DMS153 treated with DMSO at 0.1 percent for 48 hours (cell line): ENCODE measurements around the gene TNFRSF12A.

Experiments used
- DNase-seq: peaks from one replicate; lab custom pipeline; 2025; ENCODE audit not compliant: unreplicated experiment; lab: John Stamatoyannopoulos, UW

The TNFRSF12A gene, protein sequence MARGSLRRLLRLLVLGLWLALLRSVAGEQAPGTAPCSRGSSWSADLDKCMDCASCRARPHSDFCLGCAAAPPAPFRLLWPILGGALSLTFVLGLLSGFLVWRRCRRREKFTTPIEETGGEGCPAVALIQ

DNA sequence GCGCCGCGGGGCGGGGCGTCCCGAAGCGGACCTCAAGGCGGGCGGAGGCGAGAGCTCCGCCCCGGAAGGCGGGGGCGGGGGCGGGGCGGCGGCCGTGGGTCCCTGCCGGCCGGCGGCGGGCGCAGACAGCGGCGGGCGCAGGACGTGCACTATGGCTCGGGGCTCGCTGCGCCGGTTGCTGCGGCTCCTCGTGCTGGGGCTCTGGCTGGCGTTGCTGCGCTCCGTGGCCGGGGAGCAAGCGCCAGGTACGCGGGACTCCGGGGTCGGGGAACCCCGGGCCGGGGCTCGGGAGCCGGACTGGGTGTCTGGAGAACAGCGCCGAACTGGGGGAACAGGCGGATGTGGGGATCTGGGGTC lies at the start of gene TNFRSF12A:
Gene TNFRSF12A (plus strand): TSS at position 122 of the 357 bp plus-strand sequence. CDS start 30 bp downstream, at position 152.
- peak; percentile 47 for DNase-seq

DNA sequence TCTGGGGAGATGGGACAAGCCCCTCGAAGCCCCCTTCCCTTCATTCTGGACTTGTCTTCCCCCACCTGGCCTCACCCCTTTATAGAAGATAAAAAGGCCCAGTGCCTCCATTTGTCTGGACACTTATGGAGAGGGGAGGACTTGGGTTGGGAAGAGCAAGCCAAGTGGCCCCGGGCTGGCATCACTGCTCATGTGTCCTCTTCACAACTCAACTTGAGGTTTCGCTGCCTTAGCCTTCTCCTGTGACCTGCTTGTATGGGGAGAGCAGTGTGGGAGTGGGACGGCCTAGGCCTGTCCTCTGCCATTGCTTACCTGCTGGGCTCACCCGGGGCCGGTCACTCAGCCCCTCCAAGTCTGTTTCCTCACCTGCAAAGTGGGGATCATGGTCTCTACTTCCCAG lies 49.6 kb upstream of the TNFRSF12A start:
- DNase-seq = no peak

DNA sequence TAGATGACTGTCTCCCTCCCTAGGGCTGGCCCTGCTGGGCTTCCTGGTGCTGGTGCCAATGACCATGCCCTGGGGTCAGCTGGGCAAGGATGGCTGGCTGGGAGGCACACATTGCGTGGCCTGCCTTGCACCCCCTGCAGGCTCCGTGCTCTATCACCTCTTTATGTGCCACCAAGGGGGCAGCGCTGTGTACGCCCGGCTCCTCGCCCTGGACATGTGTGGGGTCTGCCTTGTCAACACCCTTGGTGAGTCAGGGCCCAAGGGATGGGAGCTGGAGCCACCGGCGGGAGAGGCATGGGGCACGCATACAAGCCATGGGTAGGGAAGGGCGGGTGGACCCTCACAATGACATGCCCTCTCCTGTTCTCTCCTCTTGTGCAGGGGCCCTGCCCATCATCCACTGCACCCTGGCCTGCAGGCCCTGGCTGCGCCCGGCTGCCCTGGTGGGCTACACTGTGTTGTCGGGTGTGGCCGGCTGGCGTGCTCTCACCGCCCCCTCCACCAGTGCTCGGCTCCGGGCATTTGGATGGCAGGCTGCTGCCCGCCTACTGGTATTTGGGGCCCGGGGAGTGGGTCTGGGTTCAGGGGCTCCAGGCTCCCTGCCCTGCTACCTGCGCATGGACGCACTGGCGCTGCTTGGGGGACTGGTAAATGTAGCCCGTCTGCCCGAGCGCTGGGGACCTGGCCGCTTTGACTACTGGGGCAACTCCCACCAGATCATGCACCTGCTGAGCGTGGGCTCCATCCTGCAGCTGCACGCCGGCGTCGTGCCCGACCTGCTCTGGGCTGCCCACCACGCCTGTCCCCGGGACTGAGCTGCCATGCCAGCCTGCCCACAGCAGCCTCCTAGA lies 48.8 kb upstream of the TNFRSF12A start:
- no peak for DNase-seq

DNA sequence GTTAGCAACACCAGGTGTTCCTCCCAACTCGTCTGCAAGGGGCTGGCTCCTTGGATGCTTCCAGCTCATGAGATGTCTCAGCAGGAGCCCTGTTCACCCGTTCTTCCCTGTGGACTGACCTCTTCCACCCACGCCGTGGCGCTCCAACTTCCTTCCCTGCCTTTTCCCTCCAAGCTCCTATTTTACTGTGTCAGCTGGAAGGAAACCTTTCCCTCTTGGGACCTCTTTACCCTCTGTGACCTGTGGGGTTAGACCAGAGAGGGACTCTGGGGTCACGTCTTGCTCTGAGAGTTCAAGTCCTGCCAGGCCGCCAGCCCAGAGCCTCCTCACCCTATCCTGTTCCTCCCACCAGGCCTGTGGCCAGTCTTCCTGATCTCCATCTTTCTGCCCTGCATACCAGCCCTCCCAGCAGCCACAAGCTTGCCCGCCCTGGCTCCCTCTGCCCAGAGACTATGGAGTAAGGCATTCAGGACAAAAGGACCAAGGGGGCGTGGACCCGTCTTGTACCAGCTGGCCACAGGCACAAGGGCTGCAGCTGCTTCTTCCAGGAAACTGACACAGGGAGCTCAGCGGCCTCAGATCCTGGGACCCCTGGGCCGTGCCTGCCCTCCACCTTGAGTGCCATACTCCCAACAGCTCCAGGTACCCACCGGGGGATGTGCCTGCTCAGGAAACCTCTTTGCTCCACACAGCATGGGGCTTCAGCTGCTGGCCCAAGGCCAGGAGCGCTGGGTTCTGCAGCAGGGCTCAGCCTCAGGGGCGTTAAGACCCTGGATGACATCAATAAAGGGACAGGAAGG lies 48.0 kb upstream of the TNFRSF12A start:
- DNase-seq = no peak

DNA sequence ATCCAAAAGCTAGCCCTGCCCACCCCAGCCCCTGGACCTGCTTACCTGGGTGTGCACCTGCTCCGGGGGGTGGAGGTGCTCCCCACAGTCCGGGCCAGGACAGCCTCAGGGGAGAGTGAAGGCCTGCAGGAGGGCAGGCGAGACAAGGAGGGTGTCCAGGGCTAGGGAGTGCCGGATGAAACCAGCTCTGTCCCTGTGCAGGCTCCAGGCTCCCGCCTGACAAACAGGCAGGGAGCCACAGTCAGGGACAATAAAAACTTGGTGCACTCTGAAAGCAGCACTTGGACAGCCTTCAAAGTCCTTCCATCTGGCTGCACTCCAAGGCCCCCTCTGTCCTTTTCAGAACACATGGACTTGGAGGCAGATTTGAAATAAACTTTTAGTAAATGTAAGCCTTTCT lies 47.1 kb upstream of the TNFRSF12A start:
- DNase-seq = no peak

DNA sequence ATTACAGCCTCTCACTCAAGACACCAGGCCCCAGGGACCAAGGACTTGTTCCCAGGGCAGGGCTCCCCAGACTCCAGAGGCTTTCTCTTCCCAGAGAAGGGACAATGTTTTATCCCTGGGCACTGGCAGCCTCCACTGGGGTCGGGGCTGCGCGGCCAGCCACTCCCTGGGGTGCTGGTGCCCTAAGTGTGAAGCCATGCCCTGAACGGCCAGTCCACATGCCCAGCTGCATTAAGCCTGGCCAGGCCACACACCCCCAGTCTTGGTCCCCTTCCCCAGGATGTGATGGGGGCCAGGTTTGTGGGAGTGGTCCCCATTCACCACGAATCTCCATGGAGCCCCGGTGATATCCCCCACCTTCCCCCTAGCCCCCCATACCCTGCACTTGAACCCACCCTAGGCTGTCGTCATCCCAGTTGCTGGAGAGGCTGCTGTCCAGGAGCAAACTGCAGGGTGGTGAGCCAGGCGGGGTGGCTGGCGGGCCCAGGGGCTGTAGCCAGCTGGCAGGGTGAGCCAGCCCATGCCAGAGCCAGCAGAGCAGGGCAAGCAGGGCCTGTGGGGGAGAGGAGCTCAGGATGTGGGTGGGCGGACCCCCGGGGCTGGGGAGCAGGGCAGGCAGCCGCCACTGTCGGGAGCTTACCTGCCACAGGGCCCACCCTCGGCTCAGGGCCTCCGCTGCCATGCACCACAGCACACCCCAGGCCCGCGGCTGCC lies 46.4 kb upstream of the TNFRSF12A start:
- no peak for DNase-seq

DNA sequence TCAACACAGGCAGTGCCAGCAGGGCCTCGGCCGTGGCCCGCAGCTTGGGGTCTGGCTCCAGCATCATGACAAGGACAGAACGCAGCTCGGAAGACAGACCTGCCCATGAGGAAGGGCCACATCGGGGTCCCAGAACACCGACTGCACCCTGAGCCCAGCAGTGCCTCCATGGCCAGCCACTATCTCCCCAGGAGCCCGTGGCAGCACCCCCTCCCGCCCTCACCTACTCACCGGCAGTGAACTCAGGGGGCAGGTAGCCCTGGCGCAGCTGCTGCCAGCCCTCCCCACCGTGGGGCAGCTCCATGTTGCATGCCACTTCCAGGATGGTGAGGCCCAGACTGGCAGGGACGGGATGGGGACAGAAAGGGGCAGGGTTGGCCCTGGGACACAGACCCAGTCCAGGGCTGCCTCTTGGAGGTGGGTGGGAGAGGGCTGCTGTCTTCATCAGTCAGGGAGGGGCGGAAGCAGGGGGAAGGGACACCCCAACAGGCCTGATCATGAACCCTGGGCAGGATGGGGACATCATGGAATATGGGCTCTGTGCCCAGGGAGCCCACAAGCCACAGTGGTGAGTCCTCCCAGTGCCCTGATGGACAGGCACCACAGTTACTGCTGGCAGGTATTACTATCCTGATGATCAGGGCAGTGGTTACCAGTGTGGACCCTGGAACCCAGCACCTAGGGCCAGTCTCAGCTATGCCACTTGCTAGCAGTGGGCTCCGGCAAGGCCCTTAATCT lies 45.7 kb upstream of the TNFRSF12A start:
- no peak for DNase-seq

DNA sequence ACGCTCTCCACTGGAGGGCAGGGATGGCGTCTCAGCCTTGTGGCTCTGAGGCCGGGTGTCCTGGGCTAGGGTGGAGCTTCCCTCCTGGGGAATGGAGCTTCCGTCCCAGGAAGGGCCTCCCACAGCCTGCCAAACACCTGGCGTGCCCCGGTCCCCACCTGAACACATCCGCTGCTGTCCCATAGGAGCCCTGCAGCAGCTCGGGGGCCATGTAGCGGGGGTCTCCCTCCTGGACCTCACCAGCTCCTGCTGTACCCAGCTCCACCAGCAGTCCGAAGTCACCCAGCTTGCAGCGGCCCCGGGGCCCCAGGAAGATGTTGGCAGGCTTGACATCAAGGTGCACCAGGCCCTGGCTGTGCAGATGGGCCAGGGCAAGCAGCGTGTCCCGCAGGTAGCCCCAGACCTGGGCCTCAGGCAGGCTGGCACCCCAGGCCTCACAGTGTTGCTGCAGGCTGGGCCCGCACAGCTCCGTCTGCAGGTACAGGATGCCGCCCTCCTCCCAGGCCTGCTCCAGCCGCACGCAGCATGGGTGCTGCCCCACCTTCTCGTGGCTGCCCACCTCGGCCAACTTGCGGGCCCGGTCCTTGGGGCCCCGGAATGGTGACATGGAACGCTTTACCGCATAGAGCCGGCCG lies 44.9 kb upstream of the TNFRSF12A start:
- no peak for DNase-seq

DNA sequence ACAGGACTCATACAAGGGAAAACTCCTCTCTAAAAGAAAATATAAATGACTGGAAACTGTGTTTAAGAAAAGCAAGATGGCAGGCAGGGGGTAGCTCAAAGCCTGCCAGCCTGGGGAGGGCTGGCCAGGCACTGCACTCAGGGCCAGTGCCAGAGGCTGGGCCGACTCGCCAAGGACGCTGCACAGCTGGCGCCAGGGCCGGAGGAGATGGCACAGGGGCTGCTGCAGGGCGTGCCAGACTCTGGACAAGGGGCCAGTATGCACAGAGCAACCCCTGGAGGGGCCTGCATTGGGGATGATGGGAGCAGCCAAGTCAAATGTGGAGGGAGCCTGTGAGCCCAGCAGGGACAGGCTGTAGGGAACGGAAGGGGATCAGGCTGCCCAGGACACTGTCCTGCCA lies 44.0 kb upstream of the TNFRSF12A start:
- DNase-seq = no peak

DNA sequence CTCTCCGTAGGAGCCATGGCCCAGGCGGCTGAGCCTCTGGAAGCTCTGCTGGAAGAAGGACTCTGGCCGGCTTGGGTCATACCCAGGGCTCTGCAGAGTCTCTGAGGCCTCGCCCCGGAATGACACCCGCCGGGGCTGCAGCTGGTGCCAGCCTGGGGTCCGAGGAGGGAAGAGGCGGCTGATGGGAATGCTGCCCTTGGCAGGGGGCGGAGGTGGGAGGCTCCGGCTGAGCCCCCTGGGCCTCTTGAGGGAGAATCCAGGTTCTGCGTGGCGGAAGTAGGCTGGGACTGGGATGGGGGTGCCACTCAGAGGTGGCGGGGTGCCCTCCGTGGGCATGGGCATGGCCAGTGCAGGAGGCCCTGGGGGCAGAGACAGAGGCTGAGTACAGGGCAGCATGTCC lies 43.5 kb upstream of the TNFRSF12A start:
- DNase-seq = no peak

DNA sequence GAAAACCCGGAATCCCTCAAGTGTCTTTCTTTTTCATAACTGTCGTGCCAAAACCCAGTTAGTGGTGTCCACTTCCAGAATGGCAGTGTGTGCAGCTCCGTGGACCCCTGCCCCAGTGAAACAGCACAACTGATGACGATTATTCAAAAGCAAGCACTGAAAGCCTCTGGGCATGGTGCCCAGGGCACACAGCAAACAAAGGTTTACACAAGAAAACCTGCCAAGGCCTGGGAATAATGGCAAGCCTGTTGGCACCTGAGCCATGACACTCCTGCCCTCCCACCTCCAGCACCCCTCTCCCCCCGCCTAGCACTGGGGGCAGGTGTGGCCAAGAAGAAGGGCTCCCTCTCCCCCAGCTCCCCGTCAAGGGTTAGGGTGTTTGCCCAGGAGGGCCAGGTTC lies 42.7 kb upstream of the TNFRSF12A start:
- peak; percentile 64 for DNase-seq

DNA sequence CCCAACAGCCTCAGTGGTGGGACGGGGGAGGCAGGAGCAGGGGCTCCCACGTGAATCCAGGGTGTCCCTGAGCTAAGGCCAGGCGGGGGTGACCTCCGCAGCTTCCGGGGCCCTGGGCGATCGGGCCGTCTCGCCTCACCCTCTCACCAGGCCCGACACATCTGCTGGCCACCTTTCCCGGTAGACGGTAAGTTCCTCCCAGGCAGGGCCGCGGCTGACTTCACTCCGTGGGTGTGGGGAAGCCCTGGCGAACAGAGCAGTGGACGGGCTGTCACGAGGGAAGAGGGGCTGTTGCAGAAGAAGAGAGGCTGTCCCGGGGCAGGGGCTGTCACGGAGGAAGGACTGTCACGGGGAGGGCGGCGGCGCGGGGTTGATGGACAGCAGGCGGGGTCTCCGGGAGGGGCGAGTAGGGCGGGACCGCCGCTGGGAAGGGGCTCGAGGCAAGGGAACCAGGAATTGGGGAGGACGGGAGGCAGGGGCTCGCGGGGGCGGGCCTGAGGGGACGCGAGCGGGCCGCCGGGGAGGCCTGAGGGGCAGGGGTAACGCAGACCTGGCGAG lies 40.4 kb upstream of the TNFRSF12A start:
- no peak for DNase-seq

DNA sequence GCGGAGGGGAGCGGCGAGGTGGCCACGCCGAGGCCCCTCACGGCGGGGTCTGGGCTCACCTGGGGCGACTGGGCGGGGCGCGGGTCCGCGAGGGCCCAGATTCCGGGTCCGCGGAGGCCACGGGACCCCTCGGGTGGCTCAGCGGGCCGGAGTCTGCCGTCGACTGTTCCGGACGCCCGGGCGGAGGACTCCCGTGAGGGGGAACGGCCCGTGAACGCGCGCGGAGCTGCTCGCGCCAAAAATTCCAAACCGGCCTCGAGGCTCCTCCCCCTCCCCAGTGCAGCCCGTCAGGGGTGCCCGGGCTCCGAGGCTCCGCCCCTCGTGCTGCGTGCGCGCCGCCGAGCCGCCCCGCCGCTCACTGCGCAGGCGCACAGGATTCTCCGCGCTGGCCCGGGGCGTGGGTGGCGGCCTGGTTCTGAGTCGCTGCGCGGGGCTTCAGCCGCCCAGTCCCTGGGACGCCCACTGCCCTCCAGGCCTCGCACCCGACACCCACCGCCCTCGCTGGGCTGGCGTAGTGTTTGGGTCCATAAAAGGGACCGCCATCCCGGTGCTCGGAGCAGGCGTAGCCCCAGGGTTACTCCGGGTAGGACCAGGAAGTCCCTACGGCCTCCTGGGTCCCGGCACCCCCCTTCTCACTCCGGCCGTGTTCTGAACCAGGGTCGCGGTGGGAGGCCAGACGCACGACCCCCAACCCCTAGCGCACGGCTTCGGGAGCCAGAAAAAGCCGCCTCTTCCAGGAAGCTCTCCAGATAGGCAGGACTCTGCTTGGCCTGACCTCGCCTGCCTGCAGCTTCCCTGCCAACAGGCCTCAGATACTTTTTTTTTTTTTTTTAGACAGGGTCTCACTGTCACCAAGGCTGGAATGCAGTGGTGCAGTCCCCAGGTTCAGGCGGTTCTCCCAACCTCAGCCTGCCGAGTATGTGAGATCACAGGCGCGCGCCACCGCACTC lies 39.7 kb upstream of the TNFRSF12A start, which contains the start of gene PKMYT1:
Gene PKMYT1 (minus strand): TSS at position 220 of the 950 bp plus-strand sequence. CDS start 789 bp downstream, outside the sequence.
- DNase-seq = peak; percentile 82

DNA sequence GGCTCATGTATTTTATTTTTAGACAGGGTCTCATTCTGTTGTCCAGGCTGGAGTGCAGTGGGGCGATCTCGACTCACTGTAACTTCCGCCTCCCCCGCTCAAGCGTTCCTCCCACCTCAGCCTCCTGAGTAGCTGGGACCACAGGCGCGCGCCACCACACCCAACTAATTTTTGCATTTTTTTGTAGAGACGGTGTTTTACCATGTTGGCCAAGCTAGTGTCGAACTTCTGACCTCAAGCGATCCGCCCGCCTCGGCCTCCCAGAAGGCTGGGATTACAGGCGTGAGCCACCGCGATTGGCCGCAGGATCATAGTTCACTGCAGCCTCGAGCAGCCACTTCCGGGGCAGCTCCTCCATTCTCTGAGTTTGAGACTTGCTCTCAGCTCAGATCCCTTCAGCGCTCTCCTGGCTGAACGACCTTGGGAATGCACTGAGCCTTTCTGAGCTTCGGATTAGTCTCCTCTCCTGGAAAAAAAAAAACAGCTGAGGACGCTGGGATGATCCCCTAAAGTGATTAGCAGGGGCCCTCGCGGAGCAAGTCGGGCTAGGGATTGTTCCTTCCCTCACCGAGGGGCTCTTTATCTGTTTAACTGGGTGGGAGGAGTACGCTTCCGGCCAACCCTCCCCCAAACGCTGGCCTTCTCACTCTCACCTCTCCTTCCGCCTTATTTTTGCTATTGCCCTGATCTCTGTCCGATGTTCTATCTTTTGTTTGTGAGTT lies 38.8 kb upstream of the TNFRSF12A start:
- DNase-seq = no peak

DNA sequence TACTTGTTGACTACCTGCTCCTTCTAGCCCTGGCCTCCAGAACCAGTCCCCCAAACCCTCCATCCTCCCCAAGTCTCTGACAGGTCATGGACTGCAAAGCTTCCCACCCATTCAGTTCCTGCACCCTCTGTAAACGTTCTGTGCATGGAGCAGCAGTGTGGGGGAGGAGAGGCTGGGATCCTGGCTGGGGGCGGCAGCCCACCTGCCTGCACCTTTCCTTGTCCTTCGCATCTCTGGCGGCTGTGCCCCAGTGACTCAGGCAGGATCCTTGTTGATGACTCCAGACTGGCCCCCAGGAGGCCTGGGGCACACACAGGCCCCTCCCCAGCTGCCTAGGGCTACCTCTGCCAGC lies 38.3 kb upstream of the TNFRSF12A start:
- no peak for DNase-seq

DNA sequence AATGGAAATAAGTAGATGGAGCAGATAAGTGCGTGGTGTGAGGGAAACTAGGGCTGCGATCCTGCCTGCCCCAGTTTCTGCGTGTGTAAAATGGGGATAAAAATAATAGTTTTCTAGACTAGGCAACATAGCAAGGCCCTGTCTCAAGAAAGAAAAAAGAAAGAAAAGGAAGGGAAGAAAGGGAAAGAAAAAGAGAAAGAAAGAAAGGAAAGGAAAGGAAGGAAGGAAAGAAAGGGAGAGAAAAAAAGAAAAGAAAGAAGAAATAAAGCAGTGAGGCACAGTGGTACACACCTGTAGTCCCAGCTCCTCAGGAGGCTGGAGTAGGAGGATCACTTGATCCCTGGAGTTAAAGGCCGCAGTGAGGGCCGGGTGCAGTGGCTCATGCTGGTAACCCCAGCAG lies 37.8 kb upstream of the TNFRSF12A start:
- no peak for DNase-seq

DNA sequence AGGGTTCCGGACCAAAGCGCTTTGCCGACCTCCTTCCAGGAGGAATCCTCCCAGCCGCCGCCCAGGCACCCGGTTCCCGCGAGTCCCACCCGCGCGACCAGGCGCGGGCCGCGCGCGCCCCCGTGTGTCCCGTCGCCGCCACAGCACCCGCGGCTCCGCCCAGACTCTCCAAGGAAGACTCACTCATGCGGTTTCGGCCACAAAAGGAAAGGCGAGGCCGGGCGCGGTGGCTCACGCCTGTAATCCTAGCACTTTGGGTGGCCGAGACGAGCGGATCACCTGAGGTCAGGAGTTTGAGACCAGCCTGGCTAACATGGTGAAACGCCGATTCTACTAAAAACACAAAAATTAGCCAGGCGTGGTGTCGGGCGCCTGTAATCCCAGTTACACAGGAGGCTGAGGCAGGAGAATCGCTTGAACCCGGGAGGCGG lies 36.4 kb upstream of the TNFRSF12A start:
- peak; percentile 58 for DNase-seq

DNA sequence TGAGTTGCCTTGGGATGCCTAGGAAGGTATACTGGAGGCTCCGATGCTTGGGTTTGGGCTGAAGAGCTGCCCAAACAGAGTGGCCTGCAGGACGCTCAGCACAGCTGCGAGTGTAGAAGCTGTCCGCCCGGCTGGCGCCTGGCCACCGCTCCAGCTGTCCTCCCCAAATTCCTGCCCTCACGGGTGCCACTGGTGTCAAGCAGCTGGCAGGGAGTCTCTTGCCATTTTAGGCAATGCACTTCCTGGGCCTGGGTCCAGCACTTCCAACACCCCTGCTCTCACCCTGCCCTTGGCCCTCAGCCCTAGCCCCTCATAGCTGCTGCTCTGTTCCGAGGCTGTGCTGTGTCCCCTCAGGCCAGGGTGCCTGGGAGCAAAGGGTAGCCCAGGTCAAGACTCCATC lies 34.7 kb upstream of the TNFRSF12A start:
- DNase-seq = no peak
